Activated T-cell treated with anti-CD3 and anti-CD28 coated beads, Interleukin-2, amount 50 U/mL, for 1 hour (primary cell): ENCODE data around the gene SLC41A1.

Source experiments
- DNase-seq: peaks from one replicate; pipeline ENCODE4 v3.0.0-alpha.2; 2020

The SLC41A1 gene

GRCh38 chr1:205817988-205818387 is 5.0 kb upstream of the SLC41A1 start:
- no peak for DNase-seq

- no peak for DNase-seq
These were observed 4.4 kb upstream of the SLC41A1 start for GRCh38 chr1:205817364-205817763.

- DNase-seq: no peak
These were observed 709 bp upstream of the SLC41A1 start for GRCh38 chr1:205813755-205814058.

GRCh38 chr1:205812271-205812877 is 624 bp downstream of the SLC41A1 start:
- no peak for DNase-seq

GRCh38 chr1:205811660-205812059 is 1.3 kb downstream of the SLC41A1 start:
- DNase-seq: no peak

GRCh38 chr1:205810448-205811157 is 2.4 kb downstream of the SLC41A1 start:
- no peak for DNase-seq

GRCh38 chr1:205809942-205810345 is 3.1 kb downstream of the SLC41A1 start:
- DNase-seq: no peak

- no peak for DNase-seq
These were observed 3.5 kb downstream of the SLC41A1 start for GRCh38 chr1:205809469-205809868.

- no peak for DNase-seq
These were observed 7.8 kb downstream of the SLC41A1 start for GRCh38 chr1:205805082-205805711.

- no peak for DNase-seq
These were observed 8.4 kb downstream of the SLC41A1 start for GRCh38 chr1:205804605-205805004.

- DNase-seq: no peak
These were observed 9.0 kb downstream of the SLC41A1 start for GRCh38 chr1:205803986-205804385.

GRCh38 chr1:205802060-205802459 is 10.9 kb downstream of the SLC41A1 start:
- no peak for DNase-seq

GRCh38 chr1:205800981-205801703 is 11.9 kb downstream of the SLC41A1 start:
- no peak for DNase-seq

GRCh38 chr1:205800427-205800826 is 12.6 kb downstream of the SLC41A1 start:
- no peak for DNase-seq

- DNase-seq: no peak
These were observed 14.4 kb downstream of the SLC41A1 start for GRCh38 chr1:205798577-205798976.

- no peak for DNase-seq
These were observed 15.8 kb downstream of the SLC41A1 start for GRCh38 chr1:205797168-205797567.

- DNase-seq: no peak
These were observed 18.8 kb downstream of the SLC41A1 start for GRCh38 chr1:205794011-205794730.

- DNase-seq: no peak
These were observed 19.9 kb downstream of the SLC41A1 start for GRCh38 chr1:205792961-205793673.

- no peak for DNase-seq
These were observed 20.5 kb downstream of the SLC41A1 start for GRCh38 chr1:205792481-205792881.

GRCh38 chr1:205791568-205792180 is 21.3 kb downstream of the SLC41A1 start:
- peak; percentile 66 for DNase-seq

- no peak for DNase-seq
These were observed 25.6 kb downstream of the SLC41A1 start for GRCh38 chr1:205787287-205787916.
